GM10266 (cell line): Measurements from ENCODE around the gene LRRC40.

Source experiments
- DNase-seq: peaks from one replicate; pipeline ENCODE4 v3.0.0; 2012; ENCODE audit errors: extremely low spot score
- TF ChIP-seq, protein P1 (sequence below): IDR thresholded peaks from 2 replicates; pipeline ENCODE4 v1.5.1; 2012; ENCODE audit warnings: mild to moderate bottlenecking, low read depth; ENCODE audit not compliant: control insufficient read depth, insufficient read depth; ENCODE audit errors: missing control alignments

LRRC40 gene

DNA sequence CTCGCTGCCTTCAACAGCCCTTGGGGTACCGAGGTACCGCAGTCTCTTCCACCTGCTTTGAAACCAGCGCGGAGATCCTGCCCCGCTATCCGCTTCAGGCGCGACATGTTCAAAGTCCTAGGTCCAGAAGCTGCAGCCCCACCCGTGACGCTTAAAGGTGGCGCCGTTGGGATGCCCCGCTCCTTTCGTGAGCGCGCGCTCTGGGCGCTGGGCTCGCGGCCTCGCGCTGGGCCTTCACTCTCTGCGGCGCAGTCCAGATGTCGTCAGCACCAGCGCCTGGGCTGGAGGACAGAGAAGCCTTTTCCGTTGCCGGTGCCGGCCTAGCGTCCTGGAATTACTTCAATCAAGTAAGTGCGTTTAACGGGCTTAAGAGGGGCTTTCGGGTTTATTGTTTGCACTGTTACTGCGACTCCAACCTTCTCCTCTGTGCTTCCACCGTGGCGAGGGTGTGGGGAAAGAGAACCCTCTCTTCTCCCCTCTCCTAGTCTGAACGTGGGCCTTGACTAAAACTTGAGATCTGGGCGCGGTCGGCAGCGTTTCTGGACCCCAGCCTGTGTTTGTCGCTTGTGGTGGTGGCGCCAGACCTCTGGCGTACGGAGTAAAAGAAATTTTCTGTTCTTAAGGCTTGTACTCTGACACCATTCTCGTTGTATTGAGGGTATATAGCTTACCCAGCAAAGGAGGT, at the start of gene LRRC40:
LRRC40 (minus strand) TSS at position 146 of the 685 bp plus-strand sequence; CDS start at position 107, 39 bp downstream.
- TF ChIP-seq, protein P1, sequence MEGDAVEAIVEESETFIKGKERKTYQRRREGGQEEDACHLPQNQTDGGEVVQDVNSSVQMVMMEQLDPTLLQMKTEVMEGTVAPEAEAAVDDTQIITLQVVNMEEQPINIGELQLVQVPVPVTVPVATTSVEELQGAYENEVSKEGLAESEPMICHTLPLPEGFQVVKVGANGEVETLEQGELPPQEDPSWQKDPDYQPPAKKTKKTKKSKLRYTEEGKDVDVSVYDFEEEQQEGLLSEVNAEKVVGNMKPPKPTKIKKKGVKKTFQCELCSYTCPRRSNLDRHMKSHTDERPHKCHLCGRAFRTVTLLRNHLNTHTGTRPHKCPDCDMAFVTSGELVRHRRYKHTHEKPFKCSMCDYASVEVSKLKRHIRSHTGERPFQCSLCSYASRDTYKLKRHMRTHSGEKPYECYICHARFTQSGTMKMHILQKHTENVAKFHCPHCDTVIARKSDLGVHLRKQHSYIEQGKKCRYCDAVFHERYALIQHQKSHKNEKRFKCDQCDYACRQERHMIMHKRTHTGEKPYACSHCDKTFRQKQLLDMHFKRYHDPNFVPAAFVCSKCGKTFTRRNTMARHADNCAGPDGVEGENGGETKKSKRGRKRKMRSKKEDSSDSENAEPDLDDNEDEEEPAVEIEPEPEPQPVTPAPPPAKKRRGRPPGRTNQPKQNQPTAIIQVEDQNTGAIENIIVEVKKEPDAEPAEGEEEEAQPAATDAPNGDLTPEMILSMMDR = no peak
- DNase-seq = peak; percentile 87

DNA sequence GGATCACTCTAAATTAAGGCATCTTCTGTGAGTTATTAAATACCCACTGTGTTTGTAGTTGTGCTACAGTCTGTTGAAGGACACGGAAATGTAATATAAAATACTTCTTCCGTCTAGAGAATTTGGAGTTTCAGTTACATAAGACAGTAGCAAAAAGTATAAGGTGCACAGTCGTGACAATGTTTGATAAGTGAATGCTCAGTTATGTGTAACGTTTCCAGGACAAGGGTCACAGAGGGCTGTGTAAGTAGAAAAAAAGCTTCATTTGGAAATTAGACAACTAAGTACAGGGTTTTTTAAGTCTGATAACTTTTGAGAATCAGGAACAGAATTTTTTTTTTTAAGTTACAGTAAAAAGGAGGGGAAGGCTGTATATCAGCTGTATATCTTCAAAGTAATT, 43.4 kb upstream of the LRRC40 start:
- no peak for DNase-seq
- TF ChIP-seq, protein P1 = no peak

- TF ChIP-seq, protein P1 = no peak
- no peak for DNase-seq
These were observed 42.4 kb upstream of the LRRC40 start for GRCh38 chr1:70247768-70248167.

DNA sequence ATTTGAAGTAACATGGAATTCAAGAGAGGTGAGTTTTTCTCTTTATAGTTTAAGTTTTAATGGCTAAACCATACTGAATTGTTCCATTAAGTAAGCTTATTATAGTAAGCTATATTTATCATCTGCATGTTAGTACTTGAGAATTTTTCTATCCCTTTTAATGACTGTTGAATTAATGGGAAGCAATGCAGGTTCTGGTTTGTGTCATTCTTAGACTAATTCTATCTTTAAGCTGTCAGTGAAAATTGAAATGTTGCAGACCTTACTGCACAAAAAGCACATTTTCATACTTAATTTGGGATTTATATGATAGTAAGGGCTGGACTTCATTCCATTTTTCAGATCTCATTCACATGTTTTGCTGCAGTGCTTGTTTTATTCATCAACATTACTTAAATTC, 41.7 kb upstream of the LRRC40 start:
- TF ChIP-seq, protein P1 = no peak
- DNase-seq = no peak

DNA sequence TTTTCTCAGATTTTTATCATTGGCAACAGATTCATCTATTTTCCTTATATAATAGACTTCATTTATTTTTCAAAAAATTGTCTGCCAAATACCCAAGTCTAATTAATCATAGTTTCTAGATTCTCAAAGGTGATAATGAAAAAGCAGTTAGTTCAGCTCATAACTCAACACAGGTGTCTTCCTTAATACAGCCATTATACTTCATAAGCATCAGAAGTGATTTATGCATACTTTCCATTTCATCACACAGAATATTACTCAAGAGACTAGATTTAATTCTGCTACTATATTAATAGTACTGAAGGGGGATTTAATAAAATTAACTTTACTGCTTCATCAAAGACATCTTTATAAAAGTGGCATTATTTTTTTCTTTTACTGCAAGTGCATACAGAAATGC, 34.6 kb upstream of the LRRC40 start:
- DNase-seq = no peak
- TF ChIP-seq, protein P1 = no peak

- DNase-seq = no peak
- TF ChIP-seq, protein P1 = no peak
These were observed 29.4 kb upstream of the LRRC40 start for GRCh38 chr1:70234733-70235132.

DNA sequence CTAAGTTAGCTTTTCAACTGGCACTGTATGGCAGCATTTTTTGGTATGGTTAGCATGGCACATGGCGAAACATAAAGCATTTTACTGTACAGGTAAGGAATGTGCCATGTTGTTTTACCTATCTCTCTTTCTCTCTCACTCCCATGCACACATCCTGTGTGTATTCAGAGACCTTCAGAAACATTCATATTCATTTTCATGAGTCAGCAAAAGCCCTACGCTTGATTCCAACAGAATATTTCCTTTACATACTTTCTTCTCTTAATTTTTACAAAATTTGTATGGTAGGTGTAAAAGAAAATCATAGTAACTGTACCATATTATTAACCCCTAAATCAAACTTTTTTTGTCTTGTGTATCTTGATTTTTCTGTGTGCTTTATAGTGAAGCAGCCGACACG, 26.1 kb upstream of the LRRC40 start:
- TF ChIP-seq, protein P1 = no peak
- no peak for DNase-seq
